Coronary artery (tissue), 2 donors: ENCODE results near the gene CFAP99.
"Not testable (repeated sequence)": the region's sequence is repeated elsewhere in the genome, so short reads cannot be mapped to it uniquely, and the experiment has no call there.

Experiments used
- DNase-seq: peaks from one replicate; pipeline ENCODE4 v3.0.0-alpha.2; 2017; ENCODE audit warnings: low spot score
- H3K27ac ChIP-seq, 2 donors: fragments of 200-600 bp; sonication (generic); one replicate each; pipeline ENCODE4 v1.5.1; 2016 to 2019
- H3K4me3 ChIP-seq: fragments of 200-600 bp; sonication (generic); 2 replicates; pipeline ENCODE4 v1.5.1; 2016; ENCODE audit warnings: mild to moderate bottlenecking, moderate library complexity
- CTCF ChIP-seq: fragments of 200-600 bp; sonication (generic); IDR thresholded peaks from one replicate; pipeline ENCODE4 v1.5.1; 2019; ENCODE audit warnings: antibody characterized with exemption

The CFAP99 gene

DNA sequence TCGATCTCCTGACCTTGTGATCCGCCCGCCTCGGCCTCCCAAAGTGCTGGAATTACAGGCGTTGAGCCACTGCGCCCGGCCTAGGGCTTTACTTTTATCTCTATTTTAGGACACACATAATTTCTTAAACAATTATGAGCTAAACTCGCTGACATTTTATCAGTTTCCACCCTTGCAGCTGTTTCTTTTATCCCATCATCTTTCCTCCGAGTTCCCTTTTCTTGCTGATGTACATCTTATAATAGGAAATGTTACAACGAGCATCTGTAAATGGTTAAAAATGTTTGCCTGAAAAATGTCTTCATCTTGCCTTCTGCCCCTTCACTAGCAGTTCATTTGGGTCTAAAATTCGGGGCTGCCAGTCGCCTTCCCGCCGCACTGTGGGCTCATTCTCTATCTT is 41.5 kb upstream of the CFAP99 start:
- TF ChIP-seq CTCF: no peak
- Histone ChIP-seq H3K27ac (no peak overlapping the region), H3K4me3 (no peak overlapping the region)
- no peak for DNase-seq

- no peak for DNase-seq
- H3K4me3 ChIP-seq: no peak overlapping the region
- TF ChIP-seq CTCF: no peak
- no peak overlapping the region for H3K27ac ChIP-seq
Measured at GRCh38 chr4:2378401-2378800, 40.4 kb upstream of the CFAP99 start.

- H3K27ac ChIP-seq: no peak overlapping the region
- DNase-seq: no peak
- no peak for TF ChIP-seq CTCF
- H3K4me3 ChIP-seq: no peak overlapping the region
Measured at GRCh38 chr4:2378898-2379297, 39.9 kb upstream of the CFAP99 start.

DNA sequence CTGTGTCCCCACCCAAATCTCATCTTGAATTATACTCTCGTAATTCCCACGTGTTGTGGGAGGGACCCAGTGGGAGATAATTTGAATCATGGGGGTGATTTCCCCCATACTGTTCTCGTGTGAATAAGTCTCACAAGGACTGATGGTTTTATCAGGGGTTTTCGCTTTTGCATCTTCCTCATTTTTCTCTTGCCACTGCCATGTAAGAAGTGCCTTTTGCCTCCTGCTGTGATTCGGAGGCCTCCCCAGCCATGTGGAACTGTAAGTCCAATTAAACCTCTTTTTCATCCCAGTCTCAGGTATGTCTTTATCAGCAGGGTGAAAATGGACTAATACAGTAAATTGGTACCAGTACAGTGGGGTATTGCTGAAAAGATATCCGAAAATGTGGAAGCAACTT is 38.2 kb upstream of the CFAP99 start:
- not testable (repeated sequence) for DNase-seq, H3K4me3 ChIP-seq, H3K27ac ChIP-seq

DNA sequence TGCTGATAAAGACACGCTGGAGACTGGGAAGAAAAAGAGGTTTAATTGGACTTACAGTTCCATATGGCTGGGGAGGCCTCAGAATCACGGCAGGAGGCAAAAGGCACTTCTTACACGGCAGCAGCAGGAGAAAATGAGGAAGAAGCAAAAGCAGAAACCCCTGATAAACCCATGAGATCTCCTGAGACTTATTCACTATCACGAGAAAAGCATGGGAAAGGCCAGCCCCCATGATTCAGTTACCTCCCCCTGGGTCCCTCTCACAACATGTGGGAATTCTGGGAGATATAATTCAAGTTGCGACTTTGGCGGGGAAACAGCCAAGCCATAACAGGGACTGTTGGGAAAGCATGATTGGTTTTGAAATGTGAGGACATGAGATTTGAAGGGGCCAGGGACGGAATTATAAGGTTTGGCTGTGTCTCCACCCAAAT is 36.0 kb upstream of the CFAP99 start:
- not testable (repeated sequence) for H3K4me3 ChIP-seq, H3K27ac ChIP-seq, DNase-seq

- not testable (repeated sequence) for H3K4me3 ChIP-seq, H3K27ac ChIP-seq, DNase-seq
Measured at GRCh38 chr4:2383220-2383631, 35.5 kb upstream of the CFAP99 start.

- H3K4me3 ChIP-seq: no peak overlapping the region
- no peak overlapping the region for H3K27ac ChIP-seq
- no peak for TF ChIP-seq CTCF
- no peak for DNase-seq
Measured at GRCh38 chr4:2383760-2384159, 35.0 kb upstream of the CFAP99 start.

DNA sequence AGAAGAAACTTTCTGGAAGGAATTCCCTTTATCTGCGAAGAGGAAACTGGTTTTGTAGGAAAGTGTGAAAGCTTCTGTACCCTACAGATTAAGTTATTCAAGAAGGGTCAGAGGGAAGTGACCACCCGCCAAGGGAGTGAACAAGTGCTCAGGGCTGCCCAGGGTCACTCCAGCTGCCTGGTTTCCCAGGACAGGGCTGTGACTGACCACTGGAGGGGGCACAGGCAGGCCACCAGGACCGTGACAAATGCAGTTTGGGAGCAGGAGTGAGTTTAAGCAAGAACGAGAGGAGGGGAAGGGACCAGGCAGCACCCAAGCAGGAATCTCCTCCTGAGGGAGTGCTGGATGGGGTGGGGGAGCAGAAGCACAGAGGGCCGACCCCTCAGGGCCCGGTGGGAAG is 34.5 kb upstream of the CFAP99 start:
- Histone ChIP-seq H3K27ac (no peak overlapping the region), H3K4me3 (no peak overlapping the region)
- no peak for DNase-seq
- TF ChIP-seq CTCF: no peak

- DNase-seq: no peak
- H3K27ac ChIP-seq: no peak overlapping the region
Measured at GRCh38 chr4:2385516-2385915, 33.2 kb upstream of the CFAP99 start.

More at GRCh38 chr4:2385516-2385915, 33.2 kb upstream of the CFAP99 start:
- TF ChIP-seq CTCF: no peak
- H3K4me3 ChIP-seq: no peak overlapping the region
